Panc1 (cell line): ENCODE data around the gene SRRM5. TPM values are rescaled to one million over a fixed set of nuclear protein-coding genes. Genes with fewer than 3 reads are reported as not detected.

Experiments used
- ATAC-seq: fragments of 200-7000 bp; cut with Tn5 transposase; 2 replicates; pipeline ENCODE4 v1.9.1; 2020; ENCODE audit warnings: mild to moderate bottlenecking, moderate library complexity
- BruUV-seq: library from RNA; stranded (reverse); fragments of 400-500 nt; replicated peaks from 2 replicates; lab custom pipeline; 2021; lab: Mats Ljungman, UMichigan
- CTCF ChIA-PET: fragments of 300-600 bp; sonication (Branson Sonifier 250); formaldehyde crosslinking; loops from one replicate; lab custom pipeline; 2022; ENCODE audit warnings: antibody characterized with exemption; lab: Charles Lee
- POLR2A ChIA-PET: fragments of 300-600 bp; sonication (Branson Sonifier 250); formaldehyde crosslinking; loops from one replicate; lab custom pipeline; 2022; ENCODE audit warnings: antibody characterized with exemption; lab: Charles Lee
- DNase-seq: peaks from one replicate; pipeline ENCODE4 v3.0.0-alpha.2; 2010; ENCODE audit warnings: low read depth, low spot score
- H3K27ac ChIP-seq: 2 replicates; pipeline ENCODE4 v1.5.1; 2011; ENCODE audit warnings: mild to moderate bottlenecking, low read length, inconsistent platforms
- H3K27me3 ChIP-seq: fragments of 200-500 bp; sonication (Bioruptor generic); 2 replicates; pipeline ENCODE4 v1.6.0; 2014; ENCODE audit warnings: low read length, inconsistent platforms; ENCODE audit not compliant: control insufficient read depth, insufficient read depth
- H3K36me3 ChIP-seq: fragments of 200-500 bp; sonication (Bioruptor generic); 2 replicates; pipeline ENCODE4 v1.5.1; 2014; ENCODE audit warnings: inconsistent platforms, mild to moderate bottlenecking, low read length, moderate library complexity; ENCODE audit not compliant: control insufficient read depth, insufficient read depth
- H3K4me1 ChIP-seq: 2 replicates; pipeline ENCODE4 v1.5.1; 2011; ENCODE audit warnings: inconsistent platforms, mild to moderate bottlenecking, low read length, moderate library complexity; ENCODE audit not compliant: control insufficient read depth, insufficient read depth
- H3K4me3 ChIP-seq, 2 experiments: 2 replicates each; pipeline ENCODE4 v1.5.1; 2011 to 2012; ENCODE audit warnings: low read depth in 2 of 2, low read length in 2 of 2, mild to moderate bottlenecking in 2 of 2, inconsistent platforms in 1 of 2, moderate library complexity in 1 of 2
- H3K9me3 ChIP-seq: fragments of 200-500 bp; sonication (Bioruptor generic); 2 replicates; pipeline ENCODE4 v1.5.1; 2014; ENCODE audit warnings: low read depth, mild to moderate bottlenecking, inconsistent platforms, low read length, moderate library complexity; ENCODE audit not compliant: control insufficient read depth, insufficient read depth
- CTCF ChIP-seq: fragments of 450-650 bp; IDR thresholded peaks from 2 replicates; pipeline ENCODE4 v1.5.1; 2017; ENCODE audit warnings: mild to moderate bottlenecking
- POLR2AphosphoS5 ChIP-seq: IDR thresholded peaks from 2 replicates; pipeline ENCODE4 v1.6.1; 2012; ENCODE audit warnings: mild to moderate bottlenecking, low read depth, low read length, moderate library complexity
- SIN3A ChIP-seq: IDR thresholded peaks from 2 replicates; pipeline ENCODE4 v1.6.1; 2012; ENCODE audit warnings: low read depth, mild to moderate bottlenecking, low read length, moderate library complexity, borderline replicate concordance; ENCODE audit not compliant: insufficient read depth
- TCF7L2 ChIP-seq: IDR thresholded peaks from 2 replicates; pipeline ENCODE4 v1.6.1; 2011; ENCODE audit warnings: mild to moderate bottlenecking, low read depth, low read length, inconsistent platforms
- in situ Hi-C: cut with HindIII; loops from 2 replicates; pipeline ENCODE4 v1.10.0; 2016; ENCODE audit warnings: low sequenced_read_pairs, low pct_unique_long_range_greater_than_20kb
- intact Hi-C: fragments of 100-400 bp; cut with micrococcal nuclease; formaldehyde crosslinking; loops from one replicate; pipeline ENCODE4 v1.10.0; 2022; ENCODE audit not compliant: unreplicated experiment
- total RNA-seq: library from RNA; stranded (reverse); gene quantifications from one replicate; pipeline ENCODE4 v1.2.1, GENCODE V29; 2021; ENCODE audit not compliant: unreplicated experiment
- TF ChIP-seq, protein P1 (sequence below), 2 experiments: IDR thresholded peaks; 2 replicates each; pipeline ENCODE4 v1.6.1; 2011 to 2012; ENCODE audit warnings: low read depth in 2 of 2, control low read depth in 1 of 2, low read length in 1 of 2, mild to moderate bottlenecking in 1 of 2, moderate library complexity in 1 of 2; ENCODE audit not compliant: insufficient read depth in 1 of 2

Gene SRRM5
- total RNA-seq, 1 experiment from 2014 or later: 0.10 TPM

GRCh38 chr19:43594710-43595604 lies 16.9 kb upstream of the SRRM5 start:
- no TSS peak for BruUV-seq
- in situ Hi-C loops (no loop called here), intact Hi-C loops (no loop called here)
- H3K27ac ChIP-seq: peak overlapping the region; percentile 88
- CTCF ChIA-PET: interaction anchor here (0.6 to 1.2 kb wide), 4 partner anchors 35 to 98 kb away, joined by 3 to 10 read pairs (median 4); no protein-coding TSS in a partner anchor
- DNase-seq (no peak), ATAC-seq (0 out of 2 replicates have a peak, but pooled peaks have one; percentile 19)
- peaks cover 7% of the 10 kb centered on the region; the same call in 1 of the 2 replicates for H3K4me1 ChIP-seq
- POLR2A ChIA-PET: no interaction called here
- H3K36me3 ChIP-seq: peaks cover 6% of the 10 kb centered on the region; the same call in 1 of the 2 replicates
- peak overlapping the region; percentile 82 to 90 for H3K4me3 ChIP-seq
- no peaks in the 10 kb centered on the region for H3K27me3 ChIP-seq
- TF ChIP-seq CTCF: peak; percentile 86
- TF ChIP-seq POLR2AphosphoS5: no peak
- H3K9me3 ChIP-seq: no peaks in the 10 kb centered on the region

DNA sequence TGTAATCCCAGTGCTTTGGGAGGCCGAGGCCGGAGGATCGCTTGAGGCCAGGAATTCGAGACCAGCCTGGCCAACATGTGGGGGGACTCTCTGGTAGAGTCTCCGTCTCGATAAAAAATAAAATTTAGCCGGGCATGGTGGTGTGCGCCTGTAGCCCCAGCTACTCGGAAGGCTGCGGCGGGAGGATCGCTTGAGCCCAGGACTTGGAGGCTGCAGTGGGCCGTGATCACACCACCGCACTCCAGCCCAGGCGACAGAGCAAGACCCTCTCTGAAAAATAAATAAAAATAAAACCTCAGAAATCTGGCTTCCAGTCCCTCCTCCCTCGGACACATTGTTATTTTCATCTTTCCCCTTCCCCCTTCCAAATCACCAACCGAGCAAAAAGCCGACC lies 16.3 kb upstream of the SRRM5 start:
- H3K27ac ChIP-seq: peak overlapping the region; percentile 88
- TF ChIP-seq SIN3A: no peak
- H3K4me3 ChIP-seq: peak overlapping the region; percentile 82 to 90
- in situ Hi-C loops: no loop called here
- BruUV-seq: TSS peak; percentile 91
- ChIA-PET POLR2A (no interaction called here), CTCF (interaction anchor here (1.0 kb wide), 1 partner anchor 40 kb away, joined by 3 read pairs; no protein-coding TSS in a partner anchor)
- peaks cover 7% of the 10 kb centered on the region; the same call in 1 of the 2 replicates for H3K4me1 ChIP-seq
- intact Hi-C loops: no loop called here
- H3K36me3 ChIP-seq: peaks cover 6% of the 10 kb centered on the region; the same call in 1 of the 2 replicates
- ATAC-seq: peak; percentile 29
- H3K27me3 ChIP-seq: no peaks in the 10 kb centered on the region
- no peak for DNase-seq
- no peaks in the 10 kb centered on the region for H3K9me3 ChIP-seq

DNA sequence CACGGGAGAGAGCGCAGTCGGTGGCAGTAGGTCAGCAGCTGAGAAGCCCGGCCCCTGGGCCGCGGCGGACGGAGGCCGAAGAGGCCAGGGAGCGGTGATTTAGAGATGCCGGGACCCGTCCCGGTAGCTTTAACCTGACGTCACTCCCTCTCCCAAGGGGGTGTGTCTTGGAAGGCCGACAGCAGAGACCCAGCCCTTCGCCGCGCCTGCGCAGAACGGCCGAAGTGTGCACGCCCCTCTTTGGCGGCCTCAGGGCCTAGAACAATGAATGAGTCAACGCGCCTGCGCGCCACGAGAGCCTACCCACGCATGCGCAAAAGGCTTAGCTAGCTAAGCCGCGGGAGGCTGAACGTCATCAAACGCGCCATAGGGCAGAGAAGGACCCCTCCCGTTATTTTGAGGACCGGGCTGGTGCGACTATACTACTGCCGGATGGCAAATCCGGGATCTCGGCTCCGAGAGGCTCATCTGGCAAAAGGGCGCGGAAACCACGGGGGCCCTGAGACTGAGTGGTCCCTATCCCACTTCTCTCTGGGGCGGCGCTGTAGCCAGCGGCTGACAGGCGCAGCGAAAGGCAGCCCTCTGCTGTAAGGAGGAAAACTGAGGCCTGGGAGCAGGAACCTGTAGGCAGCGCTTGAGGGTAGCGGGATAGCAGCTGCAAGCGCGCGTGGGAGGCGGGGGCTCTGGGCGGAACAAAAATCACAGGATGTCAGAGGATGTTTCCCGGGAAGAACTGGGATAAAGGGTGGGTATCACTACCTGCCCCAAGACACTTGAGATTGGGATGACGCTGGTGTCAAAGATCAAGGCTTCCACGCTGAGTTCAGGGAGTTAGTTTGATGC lies 15.7 kb upstream of the SRRM5 start, which contains the start of the genes IRGQ and ZNF576:
IRGQ (minus strand) TSS at position 136 of the 843 bp plus-strand sequence. CDS start 796 bp downstream, outside the sequence.
ZNF576 (plus strand) TSS at position 597 of the 843 bp plus-strand sequence. CDS start 514 bp downstream, outside the sequence.
- intact Hi-C loops: no loop called here
- CTCF ChIA-PET: interaction anchor here (0.5 to 1.0 kb wide), 3 partner anchors 8 to 130 kb away, joined by 3 to 6 read pairs (median 4); no protein-coding TSS in a partner anchor
- peak; percentile 93 for ATAC-seq

More for the DNA sequence above, 15.7 kb upstream of the SRRM5 start, which contains the start of the genes IRGQ and ZNF576:
- Histone ChIP-seq H3K27me3 (no peaks in the 10 kb centered on the region), H3K4me3 (peak within 1 kb of the TSS; percentile 82 to 95), H3K27ac (peak within 1 kb of the TSS; percentile 93), H3K36me3 (peaks cover 6% of the 10 kb centered on the region; the same call in 1 of the 2 replicates), H3K4me1 (peaks cover 7% of the 10 kb centered on the region; the same call in 1 of the 2 replicates), H3K9me3 (no peaks in the 10 kb centered on the region)
- TF ChIP-seq SIN3A (0 out of 2 replicates have a peak, but pooled peaks have one; percentile 83), TCF7L2 (peak; percentile 22; the same call in 1 of the 2 replicates), POLR2AphosphoS5 (0 out of 2 replicates have a peak, but pooled peaks have one; percentile 19), CTCF (no peak)
- TF ChIP-seq, protein P1, sequence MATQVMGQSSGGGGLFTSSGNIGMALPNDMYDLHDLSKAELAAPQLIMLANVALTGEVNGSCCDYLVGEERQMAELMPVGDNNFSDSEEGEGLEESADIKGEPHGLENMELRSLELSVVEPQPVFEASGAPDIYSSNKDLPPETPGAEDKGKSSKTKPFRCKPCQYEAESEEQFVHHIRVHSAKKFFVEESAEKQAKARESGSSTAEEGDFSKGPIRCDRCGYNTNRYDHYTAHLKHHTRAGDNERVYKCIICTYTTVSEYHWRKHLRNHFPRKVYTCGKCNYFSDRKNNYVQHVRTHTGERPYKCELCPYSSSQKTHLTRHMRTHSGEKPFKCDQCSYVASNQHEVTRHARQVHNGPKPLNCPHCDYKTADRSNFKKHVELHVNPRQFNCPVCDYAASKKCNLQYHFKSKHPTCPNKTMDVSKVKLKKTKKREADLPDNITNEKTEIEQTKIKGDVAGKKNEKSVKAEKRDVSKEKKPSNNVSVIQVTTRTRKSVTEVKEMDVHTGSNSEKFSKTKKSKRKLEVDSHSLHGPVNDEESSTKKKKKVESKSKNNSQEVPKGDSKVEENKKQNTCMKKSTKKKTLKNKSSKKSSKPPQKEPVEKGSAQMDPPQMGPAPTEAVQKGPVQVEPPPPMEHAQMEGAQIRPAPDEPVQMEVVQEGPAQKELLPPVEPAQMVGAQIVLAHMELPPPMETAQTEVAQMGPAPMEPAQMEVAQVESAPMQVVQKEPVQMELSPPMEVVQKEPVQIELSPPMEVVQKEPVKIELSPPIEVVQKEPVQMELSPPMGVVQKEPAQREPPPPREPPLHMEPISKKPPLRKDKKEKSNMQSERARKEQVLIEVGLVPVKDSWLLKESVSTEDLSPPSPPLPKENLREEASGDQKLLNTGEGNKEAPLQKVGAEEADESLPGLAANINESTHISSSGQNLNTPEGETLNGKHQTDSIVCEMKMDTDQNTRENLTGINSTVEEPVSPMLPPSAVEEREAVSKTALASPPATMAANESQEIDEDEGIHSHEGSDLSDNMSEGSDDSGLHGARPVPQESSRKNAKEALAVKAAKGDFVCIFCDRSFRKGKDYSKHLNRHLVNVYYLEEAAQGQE (IDR thresholded peaks at IDR 0.05; ENCODE audit: insufficient read depth in 1 of 2, low read depth in 2 of 2, low read length in 1 of 2): no peak; a peak in 1 of 4 replicates
- BruUV-seq: TSS peak; percentile 62
- in situ Hi-C loops: no loop called here
- POLR2A ChIA-PET: interaction anchor here (0.5 to 0.6 kb wide), 2 partner anchors 91 to 126 kb away, joined by 3 to 4 read pairs; no protein-coding TSS in a partner anchor
- peak; percentile 93 for DNase-seq
